ENCODE measurements around the gene RAI14.

Gene RAI14

GRCh38 chr5:34734326-34734725, 78.2 kb downstream of the RAI14 start:
- DNase-seq (ENCODE audit: extremely low read depth, low read depth), result no peak
- no peak overlapping the region for H3K4me3 ChIP-seq (replicated peaks; ENCODE audit: low read depth, low read length)
- TF ChIP-seq CTCF (IDR thresholded peaks at IDR 0.05; ENCODE audit: low read depth, low read length, missing control alignments), result no peak

- TF ChIP-seq CTCF (IDR thresholded peaks at IDR 0.05; ENCODE audit: low read depth, low read length, missing control alignments), result no peak
Measured at GRCh38 chr5:34735491-34736426, 79.6 kb downstream of the RAI14 start.

GRCh38 chr5:34736445-34737115, 80.5 kb downstream of the RAI14 start:
- H3K4me3 ChIP-seq (replicated peaks; ENCODE audit: low read depth, low read length), result no peak overlapping the region
- TF ChIP-seq CTCF (IDR thresholded peaks at IDR 0.05; ENCODE audit: low read depth, low read length, missing control alignments), result no peak
- no peak for DNase-seq (ENCODE audit: extremely low read depth, low read depth)

More at GRCh38 chr5:34735491-34736426, 79.6 kb downstream of the RAI14 start:
- H3K4me3 ChIP-seq (replicated peaks; ENCODE audit: low read depth, low read length), result no peak overlapping the region
- no peak for DNase-seq (ENCODE audit: extremely low read depth, low read depth)

GRCh38 chr5:34737731-34738130, 81.6 kb downstream of the RAI14 start:
- TF ChIP-seq CTCF (IDR thresholded peaks at IDR 0.05; ENCODE audit: low read depth, low read length, missing control alignments), result no peak
- H3K4me3 ChIP-seq (replicated peaks; ENCODE audit: low read depth, low read length), result no peak overlapping the region
- no peak for DNase-seq (ENCODE audit: extremely low read depth, low read depth)

GRCh38 chr5:34738381-34738780, 82.3 kb downstream of the RAI14 start:
- TF ChIP-seq CTCF (IDR thresholded peaks at IDR 0.05; ENCODE audit: low read depth, low read length, missing control alignments), result no peak
- H3K4me3 ChIP-seq (replicated peaks; ENCODE audit: low read depth, low read length), result no peak overlapping the region
- DNase-seq (ENCODE audit: extremely low read depth, low read depth), result no peak

- H3K4me3 ChIP-seq (replicated peaks; ENCODE audit: low read depth, low read length), result no peak overlapping the region
- no peak for TF ChIP-seq CTCF (IDR thresholded peaks at IDR 0.05; ENCODE audit: low read depth, low read length, missing control alignments)
- DNase-seq (ENCODE audit: extremely low read depth, low read depth), result no peak
Measured at GRCh38 chr5:34740389-34740806, 84.3 kb downstream of the RAI14 start.

All from HFF-Myc (cell line).